ENCODE data around the gene TRPV4. TPM values are rescaled to one million over a fixed set of nuclear protein-coding genes. Genes with fewer than 3 reads are reported as not detected.

TRPV4 gene
- polyA plus RNA-seq (2011; rRNA removed) (5.2 and 6.8 TPM in 2 replicates), polyA minus RNA-seq (2011; rRNA and poly(A)+ RNA removed) (11.4 and 16.2 TPM in 2 replicates)

DNA sequence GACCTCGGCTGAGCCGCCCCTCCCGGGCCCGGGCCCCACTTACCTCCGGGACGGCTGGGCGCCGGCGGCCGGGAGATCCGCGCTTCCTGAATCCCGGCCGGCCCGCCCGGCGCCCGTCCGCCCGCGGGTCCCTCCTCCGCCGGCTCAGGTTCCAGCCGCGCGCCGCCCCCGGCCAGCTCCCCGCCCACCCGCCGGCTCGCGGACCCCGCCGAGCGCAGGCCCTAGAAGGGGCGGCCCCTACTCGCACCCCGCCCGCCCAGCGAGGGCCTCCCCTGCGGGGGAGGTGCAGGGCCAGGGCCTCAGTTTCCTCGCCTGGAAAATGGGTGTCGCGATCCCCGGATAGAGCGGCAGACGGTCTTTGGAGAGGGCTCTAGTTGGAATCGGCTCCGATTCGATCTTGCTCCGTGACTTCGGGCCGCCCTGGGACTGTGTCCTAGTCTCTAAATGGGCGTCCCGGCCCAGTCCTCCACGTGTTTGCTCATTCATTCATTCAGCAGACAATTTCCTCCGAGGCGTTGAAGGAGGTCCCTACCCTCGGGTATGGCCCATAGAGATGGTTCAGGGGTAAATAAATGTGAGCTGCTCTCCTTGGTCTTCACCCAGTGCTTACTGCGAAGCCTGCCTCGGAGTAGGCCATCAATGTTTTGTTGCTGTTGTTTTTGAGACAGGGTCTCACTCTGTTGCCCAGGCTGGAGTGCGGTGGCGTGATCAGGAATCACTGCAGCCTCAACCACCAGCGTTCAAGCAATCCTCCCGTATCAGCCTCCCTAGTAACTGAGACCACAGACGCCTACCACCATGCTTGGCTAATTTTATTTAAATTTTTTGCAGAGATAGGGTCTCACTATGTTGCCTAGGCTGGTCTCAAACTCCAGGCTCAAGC is at the start of gene TRPV4:
Gene TRPV4, minus strand, starts transcription at position 92 of the 883 bp plus-strand sequence. CDS start 18,602 bp downstream, outside the sequence.
- POLR2A ChIA-PET = no interaction called here
- no peak for TF ChIP-seq CTCF (IDR thresholded peaks at IDR 0.05; ENCODE audit: low read depth, low read length)
- H3K9me3 ChIP-seq (ENCODE audit: control insufficient read depth, insufficient read depth, low read length) = no peaks in the 10 kb centered on the region
- no peak for DNase-seq (ENCODE audit: low read depth, low spot score)
- no peaks in the 10 kb centered on the region for H3K27me3 ChIP-seq (ENCODE audit: control insufficient read depth, insufficient read depth, low read length)
- peak within 1 kb of the TSS; percentile 70 for H3K4me3 ChIP-seq (ENCODE audit: low read depth, low read length)
- CTCF ChIA-PET = interaction anchor here (0.5 to 5.7 kb wide), 4 partner anchors 11 to 28 kb away, joined by 3 to 43 read pairs (median 4); no protein-coding TSS in a partner anchor
- no peak within 1 kb of the TSS for H3K27ac ChIP-seq (ENCODE audit: low read depth, low read length)

- no peak for TF ChIP-seq CTCF (IDR thresholded peaks at IDR 0.05; ENCODE audit: low read depth, low read length)
- H3K9me3 ChIP-seq (ENCODE audit: control insufficient read depth, insufficient read depth, low read length) = peaks cover 3% of the 10 kb centered on the region; the same call in 1 of the 2 replicates
- H3K4me3 ChIP-seq (ENCODE audit: low read depth, low read length) = no peak overlapping the region
- H3K27ac ChIP-seq (ENCODE audit: low read depth, low read length) = no peak overlapping the region
- ChIA-PET CTCF (interaction anchor here (1.4 to 2.7 kb wide), 2 partner anchors 36 to 77 kb away, joined by 5 to 13 read pairs; no protein-coding TSS in a partner anchor), POLR2A (no interaction called here)
- no peaks in the 10 kb centered on the region for H3K27me3 ChIP-seq (ENCODE audit: control insufficient read depth, insufficient read depth, low read length)
- no peak for DNase-seq (ENCODE audit: low read depth, low spot score)
These were observed 48.6 kb upstream of the TRPV4 start for GRCh38 chr12:109881752-109882151.

DNA sequence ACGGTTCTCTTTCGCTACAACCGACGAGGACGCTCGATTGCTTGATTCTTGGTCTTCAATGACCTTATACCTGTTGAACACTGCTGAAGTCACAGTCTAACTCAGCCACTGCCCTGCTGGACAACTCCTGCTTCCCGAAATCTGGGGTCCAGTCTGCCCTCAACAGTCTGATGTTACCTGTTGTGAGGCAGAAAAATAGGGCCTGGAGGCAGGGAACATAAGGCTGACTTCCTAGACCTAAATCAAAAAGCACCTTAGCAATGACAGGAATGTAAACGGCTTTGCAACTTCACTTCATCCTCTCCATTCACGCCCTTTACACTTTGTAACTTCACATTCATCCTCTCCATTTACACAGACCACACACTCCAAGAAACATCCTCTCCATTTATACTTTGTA is 47.7 kb upstream of the TRPV4 start:
- H3K27me3 ChIP-seq (ENCODE audit: control insufficient read depth, insufficient read depth, low read length) = no peaks in the 10 kb centered on the region
- ChIA-PET POLR2A (no interaction called here), CTCF (interaction anchor here (0.7 to 2.7 kb wide), 3 partner anchors 13 to 76 kb away, joined by 3 to 13 read pairs (median 5); no protein-coding TSS in a partner anchor)
- peaks cover 3% of the 10 kb centered on the region; the same call in 1 of the 2 replicates for H3K9me3 ChIP-seq (ENCODE audit: control insufficient read depth, insufficient read depth, low read length)
- no peak for DNase-seq (ENCODE audit: low read depth, low spot score)
- no peak overlapping the region for H3K27ac ChIP-seq (ENCODE audit: low read depth, low read length)
- no peak for TF ChIP-seq CTCF (IDR thresholded peaks at IDR 0.05; ENCODE audit: low read depth, low read length)
- H3K4me3 ChIP-seq (ENCODE audit: low read depth, low read length) = peak overlapping the region; percentile 89

GRCh38 chr12:109880043-109880931 is 47.1 kb upstream of the TRPV4 start, which contains the start of gene GLTP:
Gene GLTP, minus strand, starts transcription at chr12:109880541. Its CDS starts 167 bp downstream, at chr12:109880374.
- no peaks in the 10 kb centered on the region for H3K27me3 ChIP-seq (ENCODE audit: control insufficient read depth, insufficient read depth, low read length)
- CTCF ChIA-PET = interaction anchor here (0.7 to 2.7 kb wide), 4 partner anchors 13 to 75 kb away, joined by 3 to 13 read pairs (median 7); no protein-coding TSS in a partner anchor
- peak within 1 kb of the TSS; percentile 11 for H3K27ac ChIP-seq (ENCODE audit: low read depth, low read length)
- 0 out of 2 replicates have a peak, but pooled peaks have one; percentile 19 for TF ChIP-seq CTCF (IDR thresholded peaks at IDR 0.05; ENCODE audit: low read depth, low read length)
- DNase-seq (ENCODE audit: low read depth, low spot score) = no peak
- POLR2A ChIA-PET = no interaction called here
- H3K4me3 ChIP-seq (ENCODE audit: low read depth, low read length) = peak within 1 kb of the TSS; percentile 89
- H3K9me3 ChIP-seq (ENCODE audit: control insufficient read depth, insufficient read depth, low read length) = peaks cover 3% of the 10 kb centered on the region; the same call in 1 of the 2 replicates

All from AG04450 (cell line).